GM12878 (cell line): ENCODE measurements around the gene MAPK1. TPM values are rescaled to one million over a fixed set of nuclear protein-coding genes. Genes with fewer than 3 reads are reported as not detected.

Experiments used
- ATAC-seq: fragments of 200-7000 bp; cut with Tn5 transposase; 3 replicates; pipeline ENCODE4 v1.9.1; 2020; ENCODE audit warnings: mild to moderate bottlenecking, moderate library complexity
- BruUV-seq: library from RNA; stranded (reverse); fragments of 400-500 nt; replicated peaks from 2 replicates; lab custom pipeline; 2021; lab: Mats Ljungman, UMichigan
- CTCF ChIA-PET: fragments of 300-600 bp; sonication (Branson Sonifier 250); formaldehyde crosslinking; extraction: SDS; loops from one replicate; lab custom pipeline; 2021; ENCODE audit warnings: inconsistent platforms; lab: Yijun Ruan, JAX
- POLR2A ChIA-PET: fragments of 350-600 bp; formaldehyde crosslinking; extraction: SDS; loops from one replicate; lab custom pipeline; 2021; ENCODE audit warnings: inconsistent platforms; lab: Charles Lee
- RAD21 ChIA-PET: fragments of 300-600 bp; sonication (Branson Sonifier 250); formaldehyde crosslinking; loops from one replicate; lab custom pipeline; 2023; ENCODE audit warnings: antibody characterized with exemption; ENCODE audit not compliant: unreplicated experiment; lab: Charles Lee
- SMC1A ChIA-PET: fragments of 300-600 bp; sonication (Branson Sonifier 250); formaldehyde crosslinking; loops from one replicate; lab custom pipeline; 2023; ENCODE audit not compliant: unreplicated experiment, uncharacterized antibody; lab: Charles Lee
- DNase-seq: peaks from one replicate; pipeline ENCODE4 v3.0.0-alpha.2; 2011; ENCODE audit warnings: low read depth, low spot score
- FAIRE-seq: peaks from 3 replicates; lab custom pipeline; 2011; peaks lifted over from hg19 to GRCh38; lab: Jason Lieb, UNC
- H2AFZ ChIP-seq: 2 replicates; pipeline ENCODE4 v1.6.0; 2011; ENCODE audit warnings: low read depth, low read length, control low read depth; ENCODE audit not compliant: control insufficient read depth
- H3K27ac ChIP-seq: 2 replicates; pipeline ENCODE4 v1.5.1; 2011; ENCODE audit warnings: control low read depth; ENCODE audit not compliant: control insufficient read depth, insufficient read depth
- H3K27me3 ChIP-seq, 2 experiments: replicated peaks in 1 of 2; 2 replicates each; pipeline versions ENCODE4 v1.6.0 to v1.6.1; 2011; ENCODE audit warnings: low read length in 1 of 2; ENCODE audit not compliant: control insufficient read depth in 2 of 2, insufficient read depth in 2 of 2
- H3K36me3 ChIP-seq, 2 experiments: 2 replicates each; pipeline ENCODE4 v1.5.1; 2011; ENCODE audit warnings: low read length in 1 of 2; ENCODE audit not compliant: control insufficient read depth in 2 of 2, insufficient read depth in 2 of 2
- H3K4me1 ChIP-seq: 2 replicates; pipeline ENCODE4 v1.6.1; 2011; ENCODE audit warnings: mild to moderate bottlenecking, low read length, moderate library complexity, mixed read lengths; ENCODE audit not compliant: control insufficient read depth, insufficient read depth
- H3K4me2 ChIP-seq: 2 replicates; pipeline ENCODE4 v1.6.0; 2011; ENCODE audit warnings: control low read depth; ENCODE audit not compliant: control insufficient read depth, insufficient read depth
- H3K4me3 ChIP-seq: fragments of 200-600 bp; sonication (generic); 2 replicates; pipeline ENCODE4 v1.5.1; 2016
- H3K79me2 ChIP-seq: 2 replicates; pipeline ENCODE4 v1.6.0; 2011; ENCODE audit warnings: low read length; ENCODE audit not compliant: control insufficient read depth, insufficient read depth
- H3K9ac ChIP-seq: 2 replicates; pipeline ENCODE4 v1.8.0; 2011; ENCODE audit warnings: low read length, control low read depth, mixed read lengths; ENCODE audit not compliant: control insufficient read depth, insufficient read depth
- H3K9me3 ChIP-seq: replicated peaks from 3 replicates; pipeline ENCODE4 v1.5.1; 2011; ENCODE audit warnings: mild to moderate bottlenecking, low read length; ENCODE audit not compliant: control insufficient read depth, insufficient read depth
- H4K20me1 ChIP-seq: 2 replicates; pipeline ENCODE4 v1.6.0; 2011; ENCODE audit not compliant: control insufficient read depth, insufficient read depth
- EED ChIP-seq: sonication (generic); IDR thresholded peaks from 2 replicates; pipeline ENCODE4 v1.6.1; 2016; ENCODE audit warnings: antibody characterized with exemption, low read depth
- KDM1A ChIP-seq: fragments of 200-600 bp; sonication (generic); IDR thresholded peaks from 2 replicates; pipeline ENCODE4 v1.6.1; 2016; ENCODE audit warnings: borderline replicate concordance
- PML ChIP-seq: IDR thresholded peaks from 2 replicates; pipeline ENCODE4 v1.6.1; 2012; ENCODE audit warnings: low read length, inconsistent platforms
- RELA ChIP-seq: fragments of 450-650 bp; IDR thresholded peaks from 2 replicates; pipeline ENCODE4 v1.8.0; 2014; ENCODE audit warnings: borderline replicate concordance; ENCODE audit not compliant: partially characterized antibody
- SMARCA5 ChIP-seq: fragments of 450-650 bp; IDR thresholded peaks from 2 replicates; pipeline ENCODE4 v1.6.1; 2017; ENCODE audit warnings: mild to moderate bottlenecking
- SMC3 ChIP-seq: IDR thresholded peaks from 2 replicates; pipeline ENCODE4 v1.6.1; 2011; ENCODE audit warnings: low read length, improper control_type of control experiment, borderline replicate concordance
- SP1 ChIP-seq: IDR thresholded peaks from one replicate; pipeline ENCODE4 v1.6.1; 2011; ENCODE audit warnings: low read depth, low read length
- SREBF1 ChIP-seq: IDR thresholded peaks from 2 replicates; pipeline ENCODE4 v1.6.1; 2012; ENCODE audit warnings: mild to moderate bottlenecking, low read length
- SREBF2 ChIP-seq: IDR thresholded peaks from 2 replicates; pipeline ENCODE4 v1.6.1; 2012; ENCODE audit warnings: mild to moderate bottlenecking, low read length
- SUZ12 ChIP-seq: fragments of 200-600 bp; sonication (generic); IDR thresholded peaks from one replicate; pipeline ENCODE4 v1.6.1; 2018; ENCODE audit warnings: antibody characterized with exemption, mild to moderate bottlenecking; ENCODE audit not compliant: unreplicated experiment
- TBL1XR1 ChIP-seq: IDR thresholded peaks from 2 replicates; pipeline ENCODE4 v1.6.1; 2012; ENCODE audit warnings: low read depth, low read length, improper control_type of control experiment
- WRNIP1 ChIP-seq: IDR thresholded peaks from 2 replicates; pipeline ENCODE4 v1.6.1; 2011; ENCODE audit warnings: low read depth, low read length, improper control_type of control experiment, borderline replicate concordance
- YBX1 ChIP-seq: fragments of 450-650 bp; IDR thresholded peaks from 2 replicates; pipeline ENCODE4 v1.6.1; 2016; ENCODE audit warnings: antibody characterized with exemption
- ZNF622 ChIP-seq: fragments of 450-650 bp; IDR thresholded peaks from 2 replicates; pipeline ENCODE4 v1.6.1; 2017; ENCODE audit warnings: mild to moderate bottlenecking, inconsistent platforms
- WGBS: methylation state at CpG from one replicate; pipeline ENCODE4 v1.1.6; 2016; ENCODE audit warnings: low lambda C conversion rate; ENCODE audit not compliant: insufficient replicate concordance, insufficient coverage; ENCODE audit errors: missing lambda C conversion rate; 5-methylcytosine and 5-hydroxymethylcytosine counted together
- in situ Hi-C: fragments of 300-500 bp; cut with MboI; formaldehyde crosslinking; loops from 9 replicates; pipeline ENCODE4 v1.14.3; 2018; ENCODE audit warnings: mixed read lengths
- intact Hi-C: fragments of 100-400 bp; cut with micrococcal nuclease; formaldehyde crosslinking; loops from one replicate; pipeline ENCODE4 v1.14.2; 2022; ENCODE audit not compliant: unreplicated experiment
- polyA plus RNA-seq, 11 experiments: library from polyadenylated mRNA; depleted of rRNA in 4 of 11; unstranded in 6 of 11; stranded (reverse) in 5 of 11; fragments of >200 nt; fragmentation: Nextera tagmentation in 4 of 11; fragmentation: Illumina TruSeq in 1 of 11; extraction: Ambion mirVana in 4 of 11; extraction: Trizol in 1 of 11; gene quantifications; 1 replicate in 1 of 11; 2 replicates in 10 of 11; pipeline versions ENCODE4 v1.2.1 to v1.2.3, GENCODE V29; 2011 to 2016; ENCODE audit warnings: inconsistent platforms in 2 of 11, missing spikeins in 2 of 11, low read depth in 1 of 11
- total RNA-seq, 4 experiments: library from RNA; depleted of rRNA in 3 of 4; stranded (reverse); fragments of >200 nt in 3 of 4; fragmentation: Illumina TruSeq in 1 of 4; extraction: Trizol in 1 of 4; gene quantifications; 2 replicates each; pipeline versions ENCODE4 v1.2.1 to v1.2.3, GENCODE V29; 2013 to 2021
- TF ChIP-seq, protein P1 (sequence below): fragments of 450-650 bp; IDR thresholded peaks from 2 replicates; pipeline ENCODE4 v1.6.1; 2017; ENCODE audit warnings: antibody characterized with exemption, mild to moderate bottlenecking, moderate library complexity

Gene MAPK1
- total and polyA plus RNA-seq, 10 of the 15 experiments (the other 5 are each of a cell fraction or from before 2014, with no cell fraction given), result 7.0 to 123 (median 58.4) TPM

DNA sequence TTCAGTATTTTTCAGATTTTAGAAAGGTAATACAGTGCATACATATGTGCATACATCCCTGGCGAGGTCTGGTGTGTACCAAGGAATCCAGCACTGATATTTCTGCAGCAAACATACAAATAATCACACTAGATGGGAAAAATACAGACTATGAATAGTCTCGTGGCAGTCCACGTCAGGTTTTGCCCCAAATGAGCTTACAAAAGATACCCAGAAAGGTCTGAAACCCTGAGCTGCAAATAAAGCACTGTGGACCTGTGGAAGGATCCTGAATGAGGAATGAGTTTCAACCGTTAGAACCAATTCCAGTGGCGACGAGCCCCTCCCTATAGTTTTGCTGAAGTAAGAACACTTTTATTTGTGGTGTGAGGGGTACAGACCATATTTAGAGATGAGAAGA lies 24.5 kb downstream of the MAPK1 start:
- DNase-seq, result no peak
- no peaks in the 10 kb centered on the region for H3K4me1 ChIP-seq
- no peaks in the 10 kb centered on the region for H4K20me1 ChIP-seq
- intact Hi-C loops (no loop called here), in situ Hi-C loops (no loop called here)
- POLR2A ChIA-PET, result no interaction called here
- ATAC-seq, result no peak
- H3K9ac ChIP-seq, result no peak overlapping the region
- 93% methylated on average over 6 of the region's 6 CpGs for WGBS
- FAIRE-seq, result no peak
- no peak overlapping the region for H3K4me3 ChIP-seq
- no peaks in the 10 kb centered on the region; the same call in 2 of the 3 replicates for H3K9me3 ChIP-seq
- TF ChIP-seq SMARCA5, result no peak
- no peak for TF ChIP-seq SREBF1
- TF ChIP-seq SMC3, result no peak
- no peak for TF ChIP-seq EED
- no peak for TF ChIP-seq KDM1A
- no peak for TF ChIP-seq SREBF2
- TF ChIP-seq SUZ12, result no peak
- H3K27me3 ChIP-seq, result no peaks in the 10 kb centered on the region
- H3K27ac ChIP-seq, result no peak overlapping the region
- H3K79me2 ChIP-seq, result peaks cover 32% of the 10 kb centered on the region
- H3K36me3 ChIP-seq, result no peaks in the 10 kb centered on the region; a peak in 1 of 4 replicates
- no peak overlapping the region for H3K4me2 ChIP-seq
- BruUV-seq, result no TSS peak
- RAD21 ChIA-PET, result no interaction called here
- SMC1A ChIA-PET, result interaction anchor here (0.7 to 1.7 kb wide), 2 partner anchors 18 to 20 kb away, joined by 3 to 4 read pairs; no protein-coding TSS in a partner anchor
- no peak overlapping the region for H2AFZ ChIP-seq
- CTCF ChIA-PET, result interaction anchor here (1.0 to 1.2 kb wide), 2 partner anchors 10 to 18 kb away, joined by 3 to 5 read pairs; no protein-coding TSS in a partner anchor

DNA sequence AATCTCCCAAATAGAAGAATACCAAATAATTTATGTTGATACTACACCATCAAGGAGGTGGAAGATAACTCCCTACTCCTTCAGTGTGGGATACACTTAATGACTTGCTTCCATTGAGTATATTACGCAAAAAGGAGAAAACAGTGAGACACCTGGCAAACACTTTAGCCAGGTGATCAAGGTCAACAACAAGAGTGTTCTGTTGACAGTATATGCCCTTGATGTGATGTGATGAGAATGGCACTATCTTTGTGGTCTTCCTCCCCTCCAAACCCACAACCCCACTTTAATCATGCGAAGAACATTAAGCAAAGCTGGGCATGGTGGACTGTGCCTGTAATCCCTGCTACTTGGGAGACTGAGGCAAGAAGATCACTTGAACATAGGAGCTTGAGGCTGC lies 26.0 kb downstream of the MAPK1 start:
- in situ Hi-C loops (no loop called here), intact Hi-C loops (no loop called here)
- no peak overlapping the region for H3K4me3 ChIP-seq
- WGBS, result 100% methylated on average over 2 of the region's 2 CpGs
- DNase-seq (no peak), ATAC-seq (no peak), FAIRE-seq (no peak)
- CTCF ChIA-PET, result interaction anchor here (0.5 to 1.2 kb wide), 2 partner anchors 9 to 142 kb away, joined by 3 read pairs; no protein-coding TSS in a partner anchor
- RAD21 ChIA-PET, result no interaction called here
- no peak overlapping the region for H3K9ac ChIP-seq
- H3K4me2 ChIP-seq, result no peak overlapping the region
- no TSS peak for BruUV-seq
- no peaks in the 10 kb centered on the region for H3K4me1 ChIP-seq
- no peaks in the 10 kb centered on the region for H3K27me3 ChIP-seq
- H3K27ac ChIP-seq, result no peak overlapping the region
- POLR2A ChIA-PET, result interaction anchor here (0.5 to 2.0 kb wide), 5 partner anchors 9 to 61 kb away, joined by 3 to 6 read pairs (median 4); no protein-coding TSS in a partner anchor
- H3K36me3 ChIP-seq, result no peaks in the 10 kb centered on the region; a peak in 1 of 4 replicates
- no peak overlapping the region for H2AFZ ChIP-seq
- no peaks in the 10 kb centered on the region for H4K20me1 ChIP-seq
- SMC1A ChIA-PET, result interaction anchor here (0.7 kb wide), 1 partner anchor 14 kb away, joined by 3 read pairs; no protein-coding TSS in a partner anchor
- H3K9me3 ChIP-seq, result no peaks in the 10 kb centered on the region; the same call in 2 of the 3 replicates
- peaks cover 30% of the 10 kb centered on the region for H3K79me2 ChIP-seq
- TF ChIP-seq RELA (no peak), WRNIP1 (no peak), YBX1 (no peak), PML (no peak), ZNF622 (no peak), TBL1XR1 (no peak), SP1 (no peak)
- TF ChIP-seq, protein P1, sequence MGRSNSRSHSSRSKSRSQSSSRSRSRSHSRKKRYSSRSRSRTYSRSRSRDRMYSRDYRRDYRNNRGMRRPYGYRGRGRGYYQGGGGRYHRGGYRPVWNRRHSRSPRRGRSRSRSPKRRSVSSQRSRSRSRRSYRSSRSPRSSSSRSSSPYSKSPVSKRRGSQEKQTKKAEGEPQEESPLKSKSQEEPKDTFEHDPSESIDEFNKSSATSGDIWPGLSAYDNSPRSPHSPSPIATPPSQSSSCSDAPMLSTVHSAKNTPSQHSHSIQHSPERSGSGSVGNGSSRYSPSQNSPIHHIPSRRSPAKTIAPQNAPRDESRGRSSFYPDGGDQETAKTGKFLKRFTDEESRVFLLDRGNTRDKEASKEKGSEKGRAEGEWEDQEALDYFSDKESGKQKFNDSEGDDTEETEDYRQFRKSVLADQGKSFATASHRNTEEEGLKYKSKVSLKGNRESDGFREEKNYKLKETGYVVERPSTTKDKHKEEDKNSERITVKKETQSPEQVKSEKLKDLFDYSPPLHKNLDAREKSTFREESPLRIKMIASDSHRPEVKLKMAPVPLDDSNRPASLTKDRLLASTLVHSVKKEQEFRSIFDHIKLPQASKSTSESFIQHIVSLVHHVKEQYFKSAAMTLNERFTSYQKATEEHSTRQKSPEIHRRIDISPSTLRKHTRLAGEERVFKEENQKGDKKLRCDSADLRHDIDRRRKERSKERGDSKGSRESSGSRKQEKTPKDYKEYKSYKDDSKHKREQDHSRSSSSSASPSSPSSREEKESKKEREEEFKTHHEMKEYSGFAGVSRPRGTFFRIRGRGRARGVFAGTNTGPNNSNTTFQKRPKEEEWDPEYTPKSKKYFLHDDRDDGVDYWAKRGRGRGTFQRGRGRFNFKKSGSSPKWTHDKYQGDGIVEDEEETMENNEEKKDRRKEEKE, result no peak
